ENCODE data around the gene HOXD3.
A peak's percentile ranks its signal among the peaks of the same experiment; 100 is the strongest.

The HOXD3 gene

GRCh38 chr2:176156807-176157498, at the start of gene HOXD3:
Gene HOXD3 (plus strand): TSS chr2:176157307. CDS start chr2:176169115, 11,808 bp downstream.
- Mint-ChIP-seq H3K9me3 (no peaks in the 10 kb centered on the region), H3K27ac (peak within 1 kb of the TSS; percentile 95 to 99 (median 99)), H3K36me3 (ENCODE audit: low read depth) (peaks cover 43% of the 10 kb centered on the region), H3K27me3 (ENCODE audit: low read depth) (peaks cover 14% of the 10 kb centered on the region), H3K4me3 (peak within 1 kb of the TSS; percentile 81 to 89 (median 83)), H3K4me1 (peaks cover 66% of the 10 kb centered on the region)
- TF ChIP-seq, protein P1, sequence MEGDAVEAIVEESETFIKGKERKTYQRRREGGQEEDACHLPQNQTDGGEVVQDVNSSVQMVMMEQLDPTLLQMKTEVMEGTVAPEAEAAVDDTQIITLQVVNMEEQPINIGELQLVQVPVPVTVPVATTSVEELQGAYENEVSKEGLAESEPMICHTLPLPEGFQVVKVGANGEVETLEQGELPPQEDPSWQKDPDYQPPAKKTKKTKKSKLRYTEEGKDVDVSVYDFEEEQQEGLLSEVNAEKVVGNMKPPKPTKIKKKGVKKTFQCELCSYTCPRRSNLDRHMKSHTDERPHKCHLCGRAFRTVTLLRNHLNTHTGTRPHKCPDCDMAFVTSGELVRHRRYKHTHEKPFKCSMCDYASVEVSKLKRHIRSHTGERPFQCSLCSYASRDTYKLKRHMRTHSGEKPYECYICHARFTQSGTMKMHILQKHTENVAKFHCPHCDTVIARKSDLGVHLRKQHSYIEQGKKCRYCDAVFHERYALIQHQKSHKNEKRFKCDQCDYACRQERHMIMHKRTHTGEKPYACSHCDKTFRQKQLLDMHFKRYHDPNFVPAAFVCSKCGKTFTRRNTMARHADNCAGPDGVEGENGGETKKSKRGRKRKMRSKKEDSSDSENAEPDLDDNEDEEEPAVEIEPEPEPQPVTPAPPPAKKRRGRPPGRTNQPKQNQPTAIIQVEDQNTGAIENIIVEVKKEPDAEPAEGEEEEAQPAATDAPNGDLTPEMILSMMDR (IDR thresholded peaks at IDR 0.05; ENCODE audit: unreplicated experiment in 3 of 3), result no peak

DNA sequence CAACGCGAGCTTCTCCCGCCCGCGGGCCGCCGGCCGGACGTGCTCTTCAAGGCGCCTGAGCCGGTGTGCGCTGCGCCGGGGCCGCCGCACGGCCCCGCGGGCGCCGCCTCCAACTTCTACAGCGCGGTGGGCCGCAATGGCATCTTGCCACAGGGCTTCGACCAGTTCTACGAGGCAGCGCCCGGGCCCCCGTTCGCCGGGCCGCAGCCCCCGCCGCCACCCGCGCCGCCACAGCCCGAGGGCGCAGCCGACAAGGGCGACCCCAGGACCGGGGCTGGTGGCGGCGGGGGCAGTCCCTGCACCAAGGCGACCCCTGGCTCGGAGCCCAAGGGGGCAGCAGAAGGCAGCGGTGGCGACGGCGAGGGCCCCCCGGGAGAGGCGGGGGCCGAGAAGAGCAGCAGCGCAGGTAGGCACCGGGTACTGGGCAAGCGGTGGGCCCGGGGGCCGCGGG, 49.4 kb upstream of the HOXD3 start:
- Mint-ChIP-seq H3K4me1 (peaks cover 38% of the 10 kb centered on the region), H3K27ac (peak overlapping the region in 1 of 3 experiments; percentile 99), H3K36me3 (ENCODE audit: low read depth) (peaks cover 36% of the 10 kb centered on the region), H3K27me3 (ENCODE audit: low read depth) (peaks cover 96% of the 10 kb centered on the region), H3K9me3 (no peaks in the 10 kb centered on the region), H3K4me3 (peak overlapping the region in 1 of 3 experiments; percentile 78)
- TF ChIP-seq, protein P1 (IDR thresholded peaks at IDR 0.05; ENCODE audit: unreplicated experiment in 3 of 3), result no peak

- peak overlapping the region; percentile 76 to 80 (median 78) for H3K4me3 Mint-ChIP-seq
- H3K4me1 Mint-ChIP-seq, result peaks cover 33% of the 10 kb centered on the region
- TF ChIP-seq, protein P1 (IDR thresholded peaks at IDR 0.05; ENCODE audit: unreplicated experiment in 3 of 3), result peak in 1 of 3 experiments; percentile 11
- H3K27ac Mint-ChIP-seq, result peak overlapping the region in 2 of 3 experiments; percentile 24 to 99
- H3K27me3 Mint-ChIP-seq (ENCODE audit: low read depth), result peaks cover 96% of the 10 kb centered on the region
- H3K9me3 Mint-ChIP-seq, result no peaks in the 10 kb centered on the region
- H3K36me3 Mint-ChIP-seq (ENCODE audit: low read depth), result peaks cover 47% of the 10 kb centered on the region
Measured at GRCh38 chr2:176109192-176109901, 47.8 kb upstream of the HOXD3 start.

DNA sequence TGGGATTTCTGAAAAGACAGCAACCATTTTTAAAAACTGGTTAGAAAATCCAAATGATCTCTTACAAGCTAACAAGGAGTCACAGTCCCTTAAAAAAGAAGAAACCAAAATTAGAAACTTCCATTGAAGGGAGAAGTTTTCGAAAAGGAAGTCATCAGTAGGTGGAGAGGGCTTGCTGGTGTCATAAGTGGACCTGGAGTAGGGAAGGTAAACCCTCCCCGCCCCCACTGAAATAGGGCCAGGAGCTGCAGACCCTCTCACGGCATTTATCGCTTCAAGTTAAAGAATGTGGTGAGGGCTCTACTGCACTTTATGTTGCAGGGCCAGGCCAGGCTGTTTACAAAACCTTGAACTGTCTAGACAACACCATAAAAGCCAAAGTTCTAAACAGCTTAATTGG, 47.2 kb upstream of the HOXD3 start:
- Mint-ChIP-seq H3K36me3 (ENCODE audit: low read depth) (peaks cover 49% of the 10 kb centered on the region), H3K27ac (peak overlapping the region in 2 of 3 experiments; percentile 24 to 99)
- TF ChIP-seq, protein P1 (IDR thresholded peaks at IDR 0.05; ENCODE audit: unreplicated experiment in 3 of 3), result no peak

GRCh38 chr2:176110415-176111308, 46.4 kb upstream of the HOXD3 start:
- Mint-ChIP-seq H3K36me3 (ENCODE audit: low read depth) (peaks cover 49% of the 10 kb centered on the region), H3K27ac (peak overlapping the region in 2 of 3 experiments; percentile 60 to 99), H3K27me3 (ENCODE audit: low read depth) (peaks cover 96% of the 10 kb centered on the region), H3K4me1 (peaks cover 27% of the 10 kb centered on the region), H3K9me3 (no peaks in the 10 kb centered on the region), H3K4me3 (peak overlapping the region; percentile 76 to 80 (median 78))
- TF ChIP-seq, protein P1 (IDR thresholded peaks at IDR 0.05; ENCODE audit: unreplicated experiment in 3 of 3), result no peak

More for the DNA sequence above, 47.2 kb upstream of the HOXD3 start:
- peaks cover 30% of the 10 kb centered on the region for H3K4me1 Mint-ChIP-seq
- no peaks in the 10 kb centered on the region for H3K9me3 Mint-ChIP-seq
- H3K27me3 Mint-ChIP-seq (ENCODE audit: low read depth), result peaks cover 96% of the 10 kb centered on the region
- peak overlapping the region; percentile 76 to 80 (median 78) for H3K4me3 Mint-ChIP-seq
